Muscle of leg (tissue), 11 donors: ENCODE results near the gene CENPN. TPM values are rescaled to one million over a fixed set of nuclear protein-coding genes. Genes with fewer than 3 reads are reported as not detected.

Source experiments
- DNase-seq: peaks from one replicate; pipeline ENCODE4 v3.0.0; 2013
- H3K27ac ChIP-seq: one replicate; pipeline ENCODE4 v1.5.1; 2013; ENCODE audit warnings: mild to moderate bottlenecking, low read length, control low read depth
- H3K27me3 ChIP-seq: one replicate; pipeline ENCODE4 v1.6.1; 2013; ENCODE audit warnings: low read length; ENCODE audit not compliant: control insufficient read depth, insufficient read depth
- H3K36me3 ChIP-seq: one replicate; pipeline ENCODE4 v1.6.1; 2013; ENCODE audit warnings: low read length; ENCODE audit not compliant: control insufficient read depth, insufficient read depth
- H3K4me1 ChIP-seq: one replicate; pipeline ENCODE4 v1.6.1; 2013; ENCODE audit warnings: low read length; ENCODE audit not compliant: control insufficient read depth, insufficient read depth
- H3K4me3 ChIP-seq: one replicate; pipeline ENCODE4 v1.5.1; 2013; ENCODE audit warnings: low read length, control low read depth
- H3K9me3 ChIP-seq: replicated peaks from 2 replicates; pipeline ENCODE4 v1.6.1; 2013; ENCODE audit warnings: low read depth, low read length; ENCODE audit not compliant: control insufficient read depth
- WGBS: methylation state at CpG from one replicate; pipeline ENCODE4 v1.1.5; 2013; ENCODE audit warnings: missing lambda C conversion rate; ENCODE audit not compliant: insufficient coverage; 5-methylcytosine and 5-hydroxymethylcytosine counted together
- polyA plus RNA-seq, 8 donors: library from polyadenylated mRNA; unstranded; fragments of 120-200 nt; gene quantifications; one replicate each; pipeline versions ENCODE4 v1.2.1 to v1.2.3, GENCODE V29; 2013; ENCODE audit warnings: inconsistent platforms in 1 of 8, low replicate concordance in 1 of 8; ENCODE audit not compliant: insufficient read length in 8 of 8, insufficient read depth in 1 of 8
- total RNA-seq: library from RNA; stranded (reverse); fragments of 120-200 nt; gene quantifications from one replicate; pipeline ENCODE4 v1.2.4, GENCODE V29; 2013

Gene CENPN
- total and polyA plus RNA-seq, 9 donors = 13.2 to 20.7 (median 16.0) TPM

GRCh38 chr16:81014672-81015071 is 7.7 kb downstream of the CENPN start:
- H3K27ac ChIP-seq = no peak overlapping the region
- H3K36me3 ChIP-seq = peaks cover 36% of the 10 kb centered on the region
- no peak overlapping the region for H3K4me3 ChIP-seq
- no peaks in the 10 kb centered on the region for H3K27me3 ChIP-seq
- no peak for DNase-seq
- no peaks in the 10 kb centered on the region for H3K9me3 ChIP-seq
- no peaks in the 10 kb centered on the region for H3K4me1 ChIP-seq
- WGBS = no CpG with 5 or more reads among the region's 2 CpGs

GRCh38 chr16:81018496-81018895 is 11.5 kb downstream of the CENPN start:
- H3K4me1 ChIP-seq = no peaks in the 10 kb centered on the region
- no CpG with 5 or more reads among the region's 2 CpGs for WGBS
- H3K4me3 ChIP-seq = no peak overlapping the region
- H3K36me3 ChIP-seq = peaks cover 45% of the 10 kb centered on the region
- no peak overlapping the region for H3K27ac ChIP-seq
- no peaks in the 10 kb centered on the region for H3K9me3 ChIP-seq
- no peak for DNase-seq
- no peaks in the 10 kb centered on the region for H3K27me3 ChIP-seq

GRCh38 chr16:81026429-81026828 is 19.4 kb downstream of the CENPN start:
- Histone ChIP-seq H3K27me3 (no peaks in the 10 kb centered on the region), H3K4me3 (no peak overlapping the region), H3K36me3 (peaks cover 8% of the 10 kb centered on the region), H3K27ac (no peak overlapping the region), H3K9me3 (no peaks in the 10 kb centered on the region), H3K4me1 (no peaks in the 10 kb centered on the region)
- WGBS = no CpG with 5 or more reads among the region's 4 CpGs
- no peak for DNase-seq

GRCh38 chr16:81029930-81030604 is 23.1 kb downstream of the CENPN start:
- DNase-seq = no peak
- H3K4me1 ChIP-seq = no peaks in the 10 kb centered on the region
- H3K27me3 ChIP-seq = no peaks in the 10 kb centered on the region
- peaks cover 4% of the 10 kb centered on the region for H3K9me3 ChIP-seq
- peaks cover 8% of the 10 kb centered on the region for H3K36me3 ChIP-seq
- H3K27ac ChIP-seq = no peak overlapping the region
- H3K4me3 ChIP-seq = no peak overlapping the region
- WGBS = 60% methylated on average over 2 of the region's 11 CpGs

GRCh38 chr16:81035398-81035974 is 28.5 kb downstream of the CENPN start, which contains the start of gene ATMIN:
Gene ATMIN (plus strand): TSS chr16:81035842. CDS start chr16:81035871, 29 bp downstream.
- peaks cover 4% of the 10 kb centered on the region for H3K9me3 ChIP-seq
- H3K4me1 ChIP-seq = peaks cover 16% of the 10 kb centered on the region
- peak within 1 kb of the TSS; percentile 84 for H3K27ac ChIP-seq
- under 1% methylated on average over 50 of the region's 54 CpGs for WGBS
- peak within 1 kb of the TSS; percentile 60 for H3K4me3 ChIP-seq
- H3K27me3 ChIP-seq = no peaks in the 10 kb centered on the region
- peaks cover 9% of the 10 kb centered on the region for H3K36me3 ChIP-seq
- DNase-seq = peak; percentile 94

- H3K36me3 ChIP-seq = peaks cover 12% of the 10 kb centered on the region
- DNase-seq = peak; percentile 34
- peak overlapping the region; percentile 84 for H3K27ac ChIP-seq
These were observed 29.1 kb downstream of the CENPN start for GRCh38 chr16:81035975-81036750.

GRCh38 chr16:81036751-81037350 is 29.8 kb downstream of the CENPN start:
- Histone ChIP-seq H3K36me3 (peaks cover 19% of the 10 kb centered on the region), H3K27me3 (no peaks in the 10 kb centered on the region), H3K27ac (peak overlapping the region; percentile 84), H3K9me3 (peaks cover 4% of the 10 kb centered on the region), H3K4me1 (peaks cover 16% of the 10 kb centered on the region), H3K4me3 (peak overlapping the region; percentile 60)
- DNase-seq = peak; percentile 60
- WGBS = 17% methylated on average over 4 of the region's 10 CpGs

More at GRCh38 chr16:81035975-81036750, 29.1 kb downstream of the CENPN start:
- H3K4me3 ChIP-seq = peak overlapping the region; percentile 60
- under 1% methylated on average over 66 of the region's 80 CpGs for WGBS
- peaks cover 4% of the 10 kb centered on the region for H3K9me3 ChIP-seq
- no peaks in the 10 kb centered on the region for H3K27me3 ChIP-seq
- peaks cover 16% of the 10 kb centered on the region for H3K4me1 ChIP-seq

GRCh38 chr16:81040131-81040530 is 33.1 kb downstream of the CENPN start:
- DNase-seq = no peak
- Histone ChIP-seq H3K36me3 (peaks cover 45% of the 10 kb centered on the region), H3K27me3 (no peaks in the 10 kb centered on the region), H3K27ac (no peak overlapping the region), H3K4me3 (no peak overlapping the region), H3K4me1 (peaks cover 16% of the 10 kb centered on the region), H3K9me3 (no peaks in the 10 kb centered on the region)
- WGBS = no CpG with 5 or more reads among the region's 2 CpGs

- Histone ChIP-seq H3K36me3 (peaks cover 52% of the 10 kb centered on the region), H3K9me3 (no peaks in the 10 kb centered on the region), H3K27ac (no peak overlapping the region), H3K4me1 (peaks cover 12% of the 10 kb centered on the region), H3K27me3 (no peaks in the 10 kb centered on the region), H3K4me3 (no peak overlapping the region)
- DNase-seq = no peak
- 92% methylated on average over 3 of the region's 5 CpGs for WGBS
These were observed 33.8 kb downstream of the CENPN start for GRCh38 chr16:81040842-81041241.

- Histone ChIP-seq H3K27ac (no peak overlapping the region), H3K27me3 (no peaks in the 10 kb centered on the region), H3K4me1 (peaks cover 8% of the 10 kb centered on the region), H3K4me3 (no peak overlapping the region), H3K36me3 (peaks cover 52% of the 10 kb centered on the region), H3K9me3 (no peaks in the 10 kb centered on the region)
- WGBS = 92% methylated on average over 3 of the region's 4 CpGs
- DNase-seq = no peak
These were observed 34.7 kb downstream of the CENPN start for GRCh38 chr16:81041696-81042095.
